Right forelimb (tissue), 1 donor: ENCODE measurements around the gene SORBS2.

Experiments
- DNase-seq: peaks from one replicate; pipeline ENCODE4 v3.0.0-alpha.2; 2018

Gene SORBS2

DNA sequence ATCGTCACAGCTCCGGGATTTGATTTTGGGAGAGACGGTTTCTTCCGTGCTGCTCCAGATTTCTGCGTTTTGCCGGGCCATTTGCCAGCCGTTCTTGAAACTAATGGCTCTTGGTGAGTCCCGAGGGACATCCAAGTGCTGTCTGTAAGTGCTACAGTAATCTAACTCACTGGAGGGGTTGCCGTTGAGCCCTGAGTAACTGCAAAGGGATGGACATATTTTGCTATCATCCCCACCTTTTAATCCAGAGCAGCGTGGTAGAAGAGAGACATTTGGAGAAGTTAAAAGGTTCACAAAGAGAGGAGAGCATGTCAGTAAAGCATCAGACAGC lies 187.8 kb downstream of the SORBS2 start:
- no peak for DNase-seq

DNA sequence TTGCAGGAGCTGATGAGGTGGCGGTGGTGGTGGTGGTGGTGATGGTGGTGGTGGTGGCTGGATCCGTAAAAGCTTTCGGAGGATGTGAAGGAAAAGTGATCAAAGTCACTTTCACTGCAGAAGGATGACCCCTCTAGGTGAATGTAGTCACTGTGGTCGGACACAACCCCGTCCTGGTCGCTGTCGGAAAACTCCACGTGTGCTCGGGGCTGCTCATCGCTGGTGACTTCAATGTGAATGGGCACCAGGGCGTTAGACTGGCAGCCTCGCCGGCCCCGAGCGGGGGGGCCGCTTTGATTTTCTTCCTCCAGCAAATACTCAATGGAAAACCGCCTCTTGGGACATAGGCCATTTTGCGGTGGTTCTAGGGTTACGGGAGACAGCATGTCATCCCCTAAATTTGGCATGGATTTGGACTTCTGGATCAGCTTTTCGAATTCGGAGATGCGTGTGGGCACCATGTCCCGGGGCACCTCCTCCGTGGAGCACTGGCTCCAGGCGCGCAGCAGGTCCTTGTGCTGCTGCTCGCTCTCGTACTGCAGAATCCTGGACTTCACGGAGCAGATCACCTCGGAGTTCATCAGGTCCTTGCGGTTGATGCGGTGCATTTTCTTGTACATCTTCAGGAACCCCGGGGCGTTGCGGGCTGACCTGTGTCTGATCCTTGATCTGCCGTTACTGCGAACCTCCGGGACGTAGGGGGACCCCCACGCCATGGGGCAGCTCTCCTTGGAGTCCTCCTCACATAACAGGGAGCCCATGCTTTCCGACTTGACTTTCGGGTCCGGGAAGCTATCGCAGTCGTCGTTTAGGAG lies 188.3 kb downstream of the SORBS2 start:
- DNase-seq: no peak

DNA sequence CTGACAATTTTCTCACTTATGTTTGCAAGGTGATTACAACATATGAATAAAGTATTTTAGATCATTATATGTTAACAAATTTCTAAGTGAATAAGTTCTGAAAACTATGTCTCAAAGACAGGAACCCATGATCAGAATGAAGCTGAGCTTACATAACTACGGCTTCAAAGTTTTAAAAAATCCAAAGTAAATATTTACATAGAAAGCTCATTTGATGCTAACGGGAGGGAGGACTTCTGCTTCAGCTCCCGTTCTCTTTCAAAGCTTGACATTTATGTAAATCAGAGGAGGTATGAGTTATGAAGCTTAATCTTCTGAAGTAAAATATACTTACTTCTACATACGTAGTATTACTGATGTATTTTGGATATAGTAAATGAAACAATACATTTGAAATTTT lies 203.8 kb downstream of the SORBS2 start:
- no peak for DNase-seq

DNA sequence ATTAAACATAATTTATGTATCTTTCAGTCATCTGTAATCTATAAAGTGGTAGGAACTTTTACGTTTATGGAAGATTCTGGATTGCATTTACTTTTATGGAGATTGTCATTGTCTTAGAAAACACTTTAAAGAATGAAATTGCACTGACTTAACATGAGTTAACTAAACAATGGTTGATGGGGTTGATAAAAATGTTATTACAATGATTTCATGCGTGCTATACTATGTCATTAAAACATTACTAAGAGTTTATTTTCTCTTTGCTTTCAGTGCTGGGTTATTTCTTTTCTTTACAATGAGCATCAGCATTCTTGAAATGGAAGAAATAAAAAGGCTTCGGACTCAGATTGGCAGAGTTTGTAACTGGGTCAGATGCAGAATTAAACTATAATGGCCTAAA lies 209.6 kb downstream of the SORBS2 start:
- no peak for DNase-seq

DNA sequence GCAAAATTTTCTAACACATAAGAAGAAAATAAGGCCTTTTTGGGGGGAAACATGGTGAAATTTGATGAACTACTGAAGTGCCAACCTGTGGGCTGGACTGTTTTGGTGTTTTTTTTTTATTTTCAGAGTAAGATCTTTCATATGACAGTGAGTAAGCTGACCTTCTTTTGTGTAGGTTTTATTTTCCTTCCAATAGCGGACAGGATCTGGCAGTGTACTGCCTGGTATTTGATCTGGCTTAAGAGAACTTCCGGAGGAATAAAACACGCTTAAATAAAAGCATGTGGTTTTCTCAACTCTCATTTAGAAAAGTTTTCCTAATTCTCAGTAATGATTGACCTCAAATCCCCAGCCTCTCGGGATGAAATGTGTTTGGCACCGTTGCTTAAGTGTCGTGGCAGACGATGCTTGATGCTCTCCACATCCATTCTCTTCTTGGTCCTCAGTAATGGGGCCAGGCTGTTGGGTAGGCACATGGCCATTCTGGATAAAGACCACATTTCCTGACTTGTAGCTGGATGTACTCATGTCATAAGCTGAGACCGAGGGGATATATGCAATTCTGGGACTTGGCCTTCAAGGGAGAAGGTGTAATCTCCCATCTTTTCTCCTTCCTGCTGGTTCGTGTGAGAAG lies 211.1 kb downstream of the SORBS2 start:
- DNase-seq: no peak

DNA sequence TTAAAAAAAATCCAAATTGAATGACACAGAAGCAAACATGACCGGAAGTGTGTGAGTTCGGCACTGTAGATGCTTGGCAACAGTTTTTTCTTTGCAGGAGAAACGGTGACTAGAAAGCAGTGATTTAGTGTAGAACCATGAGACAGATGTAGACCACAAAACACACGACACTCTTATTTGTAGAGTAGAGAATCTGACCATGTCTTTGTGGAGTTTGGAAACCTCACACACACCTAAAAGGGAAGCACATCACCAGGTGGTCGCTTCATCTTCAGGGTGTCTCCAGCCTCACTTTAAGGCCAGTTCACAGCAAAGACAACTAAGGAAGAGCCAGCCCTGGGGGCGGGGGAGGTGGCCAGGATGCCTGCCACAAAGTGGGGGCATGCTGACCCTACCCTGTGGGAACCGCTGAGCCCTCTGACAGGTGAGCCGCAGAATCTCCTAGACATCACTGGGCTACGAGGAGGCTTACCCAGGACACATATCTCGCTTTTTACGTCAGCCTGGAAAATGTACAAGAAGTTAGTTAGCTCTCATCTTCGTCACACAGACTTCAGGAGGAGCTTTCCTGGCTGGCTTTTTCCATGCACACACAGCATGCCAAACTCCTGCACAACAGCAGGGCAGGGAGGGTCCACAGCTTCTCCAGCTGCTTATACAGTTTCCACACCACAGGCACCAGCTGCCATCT lies 212.3 kb downstream of the SORBS2 start:
- no peak for DNase-seq

DNA sequence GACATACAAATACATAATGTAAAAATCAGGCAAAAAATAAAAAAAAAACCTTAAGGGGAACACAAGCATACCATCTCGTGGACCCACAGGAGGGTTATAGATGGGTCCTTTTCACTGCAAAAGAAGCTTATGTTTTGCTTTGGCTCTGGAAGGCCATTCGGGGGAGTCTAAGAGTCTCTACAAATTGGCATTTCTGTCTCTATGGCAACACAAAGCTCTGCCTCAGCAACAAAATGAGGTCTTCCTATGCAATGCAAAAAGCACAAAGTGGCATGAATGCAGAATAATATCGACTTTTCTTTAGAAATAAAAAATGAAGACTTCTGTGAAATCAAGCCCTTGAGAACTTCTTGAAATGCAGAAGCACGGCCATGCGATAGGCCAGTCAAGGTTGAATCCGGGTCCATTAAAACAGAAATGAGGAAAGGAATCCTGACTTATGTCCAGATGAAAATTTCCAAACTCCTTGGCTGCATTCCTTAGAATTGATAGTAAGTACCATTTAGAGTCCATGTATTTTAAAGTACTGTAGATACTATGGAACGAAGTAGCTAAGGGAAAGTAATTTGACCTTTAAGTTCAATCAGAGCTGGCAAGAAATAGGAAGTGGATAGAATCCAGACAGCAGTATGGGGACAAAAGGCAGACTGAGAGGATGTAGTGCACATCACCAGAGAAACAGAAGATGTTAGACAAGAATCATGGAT lies 213.0 kb downstream of the SORBS2 start:
- DNase-seq: no peak

DNA sequence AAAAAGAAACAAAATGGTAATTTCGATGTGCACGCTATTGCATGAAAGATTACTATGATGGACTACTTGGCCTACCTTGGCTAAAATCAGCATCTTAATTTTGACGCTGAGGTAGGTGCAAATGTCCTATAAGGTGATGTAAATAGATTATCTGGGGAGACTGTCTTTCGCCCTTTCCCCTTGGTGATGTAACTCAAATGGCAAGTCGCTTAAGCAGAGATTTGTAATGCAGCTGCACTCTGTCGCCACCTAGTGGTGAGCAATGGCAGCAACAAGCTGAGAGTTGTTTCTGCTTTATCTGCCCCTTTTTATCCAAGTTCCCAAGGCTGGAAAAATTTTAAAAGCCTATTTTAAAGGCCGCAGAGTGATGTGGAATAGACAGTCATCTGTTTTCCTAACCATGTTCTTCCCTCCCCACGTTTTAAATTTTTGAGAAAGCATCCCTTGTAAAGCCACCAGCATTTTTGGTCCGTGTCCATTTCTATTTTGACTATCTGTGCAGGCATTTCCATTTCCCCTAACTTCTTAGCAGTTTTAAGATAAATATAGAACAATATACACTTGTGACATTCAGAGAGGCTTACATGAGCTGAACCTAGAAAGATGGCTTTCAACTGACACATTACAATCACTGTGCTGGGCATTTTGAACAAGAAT lies 214.3 kb downstream of the SORBS2 start:
- DNase-seq: peak; percentile 79

DNA sequence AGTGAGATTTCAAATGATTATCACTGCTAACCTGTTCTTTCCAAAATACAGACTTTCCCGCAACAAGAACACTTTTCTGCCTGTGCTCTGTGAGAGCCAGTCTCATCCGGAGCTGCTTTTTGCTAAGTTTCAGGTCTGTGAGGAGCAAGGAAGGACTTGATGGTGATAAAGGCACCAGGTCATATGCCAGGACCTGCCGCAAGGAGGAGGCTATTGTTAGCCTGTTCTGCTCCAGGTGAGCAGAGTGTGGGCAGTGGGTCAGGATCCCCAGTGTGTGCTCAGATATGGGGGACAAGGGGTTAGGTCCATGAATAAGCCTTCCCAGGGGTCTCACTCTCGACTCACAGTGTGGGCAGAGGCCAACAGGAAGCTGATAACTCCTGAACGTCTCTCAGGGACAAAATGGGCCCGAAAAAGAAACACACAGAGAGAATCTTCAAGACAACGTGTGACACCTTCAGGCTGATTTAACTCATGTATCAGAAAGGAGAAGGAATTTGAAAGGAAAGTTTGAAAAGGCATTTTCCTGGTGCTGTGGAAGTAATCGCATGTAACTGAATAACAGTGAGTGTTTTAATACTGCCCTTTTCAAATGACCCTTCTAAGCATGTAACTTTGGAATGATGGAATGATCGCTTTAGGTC lies 219.0 kb downstream of the SORBS2 start:
- no peak for DNase-seq

DNA sequence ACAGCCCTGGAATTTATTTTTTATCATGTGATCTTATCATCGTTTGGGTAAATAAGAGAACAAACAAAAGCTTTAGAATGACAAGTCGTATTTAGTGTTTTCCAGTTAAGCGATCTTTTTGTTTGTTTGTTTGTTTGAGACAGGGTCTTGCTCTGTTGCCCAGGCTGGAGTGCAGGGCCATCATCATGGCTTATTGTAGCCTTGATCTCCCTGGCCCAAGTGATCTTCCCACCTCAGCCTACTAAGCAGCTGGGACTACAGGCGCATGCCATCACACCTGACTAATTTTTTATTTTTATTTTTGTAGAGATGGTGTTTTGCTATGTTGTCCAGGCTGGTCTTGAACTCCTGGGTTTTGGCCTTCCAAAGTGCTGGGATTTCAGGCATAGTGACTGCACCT lies 219.6 kb downstream of the SORBS2 start:
- no peak for DNase-seq

DNA sequence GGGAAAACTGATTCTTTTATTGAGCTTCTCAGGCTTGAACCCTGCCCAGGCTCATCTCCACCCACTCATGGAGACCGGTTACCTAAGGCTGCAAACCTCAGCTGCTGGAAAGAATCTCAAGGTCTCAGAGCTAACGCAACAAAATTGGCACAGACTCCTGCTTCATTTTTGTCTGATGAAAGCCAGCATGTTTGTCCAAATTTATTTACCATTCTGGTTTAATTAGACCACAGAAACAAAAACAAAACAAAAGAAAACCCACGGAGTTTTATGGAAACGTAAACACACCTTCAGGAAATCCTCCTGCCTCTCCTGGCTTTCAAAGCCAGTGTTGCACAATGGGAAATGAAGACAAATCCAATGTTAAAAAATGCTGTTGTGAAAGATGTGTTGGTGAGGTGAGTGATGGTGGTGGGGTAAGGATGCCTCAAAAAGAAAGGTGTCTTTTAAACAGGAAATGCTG lies 220.3 kb downstream of the SORBS2 start:
- DNase-seq: no peak

DNA sequence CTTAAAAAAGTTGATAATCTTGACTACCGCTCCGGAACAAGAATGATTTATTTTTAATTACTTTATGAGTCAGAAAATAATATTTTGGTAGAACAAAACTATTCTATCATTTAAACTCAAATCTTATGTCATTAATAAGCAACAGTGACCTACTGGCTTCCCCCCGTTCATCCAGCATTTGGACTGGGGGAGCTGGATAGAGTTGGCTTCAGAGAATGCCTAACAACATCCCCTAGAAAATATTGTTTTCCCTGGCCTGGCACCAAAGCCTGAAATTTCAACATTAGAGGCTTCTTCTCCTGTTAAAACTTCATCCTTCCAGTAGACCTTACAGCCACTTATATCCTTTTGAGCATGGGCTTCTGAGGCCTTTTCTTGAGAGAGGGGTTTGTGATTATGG lies 221.0 kb downstream of the SORBS2 start:
- no peak for DNase-seq

DNA sequence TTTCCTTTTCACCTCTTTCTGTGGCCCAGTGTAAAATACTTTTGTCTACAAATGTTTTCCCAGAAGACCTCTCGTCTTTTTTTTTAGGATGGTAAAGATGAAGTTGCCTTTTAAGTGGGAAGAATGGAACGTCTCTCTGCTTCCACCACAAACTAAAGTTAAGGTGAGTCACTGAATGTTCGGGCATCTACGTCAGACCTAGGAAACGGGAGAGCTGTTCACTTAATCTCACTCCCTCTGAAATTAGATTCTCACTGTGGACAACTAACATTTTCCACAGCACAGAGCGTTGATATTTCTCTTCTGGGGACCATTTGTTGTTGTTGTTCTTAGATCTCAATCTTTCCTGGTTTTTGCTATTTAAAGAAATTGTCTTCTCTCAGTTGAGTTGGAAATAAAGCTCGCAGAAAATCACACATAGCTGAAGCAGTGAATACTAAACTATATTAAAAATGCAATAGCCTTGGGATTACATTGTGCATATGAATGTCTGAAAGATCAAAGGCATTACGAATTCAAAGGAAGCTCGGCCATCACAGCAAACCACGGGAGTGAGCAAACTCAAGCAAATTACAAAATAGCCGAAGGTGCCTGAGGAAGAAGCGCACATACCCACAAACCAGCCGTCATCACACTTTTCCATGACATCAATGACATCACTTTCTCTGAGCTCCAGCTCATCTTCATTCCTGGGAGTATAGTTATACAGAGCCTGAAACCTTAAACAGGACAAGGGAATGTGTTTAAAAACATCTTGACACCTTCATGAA lies 222.7 kb downstream of the SORBS2 start:
- DNase-seq: no peak

DNA sequence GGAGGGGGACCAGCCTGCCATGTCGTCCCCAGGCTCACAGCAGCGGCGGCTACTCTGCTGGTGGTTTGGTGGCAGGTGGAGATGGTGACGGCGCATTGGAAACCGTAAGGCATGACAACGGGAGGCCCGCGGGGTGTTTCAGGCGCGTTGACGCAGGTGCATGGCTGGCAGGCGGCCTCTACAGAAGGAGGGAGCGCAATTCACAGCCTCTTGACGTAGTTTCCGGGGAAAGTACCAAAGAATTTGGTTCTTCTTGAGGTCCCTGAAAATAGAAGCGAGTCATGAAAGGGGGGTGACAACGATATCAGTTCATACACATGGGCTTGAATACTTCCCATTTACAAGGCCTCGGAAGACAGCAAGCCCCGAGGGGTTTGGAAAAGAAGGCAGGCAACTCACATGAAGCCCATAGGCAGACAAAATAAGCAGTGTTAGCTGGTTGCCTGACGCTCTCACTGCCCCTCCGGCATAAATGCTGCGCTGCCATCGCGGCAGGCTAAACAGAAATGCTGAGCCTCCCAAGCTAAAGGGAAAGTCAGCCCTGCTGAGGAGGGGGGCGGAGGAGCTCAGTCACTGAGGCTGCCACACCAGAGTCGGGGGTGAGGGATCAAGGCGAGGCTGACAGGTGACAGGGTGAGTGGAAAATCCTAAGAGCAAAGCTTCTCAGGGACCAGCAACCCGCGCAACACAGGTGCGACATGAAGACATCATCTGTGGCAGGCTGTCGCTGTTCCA lies 224.4 kb downstream of the SORBS2 start:
- DNase-seq: no peak

DNA sequence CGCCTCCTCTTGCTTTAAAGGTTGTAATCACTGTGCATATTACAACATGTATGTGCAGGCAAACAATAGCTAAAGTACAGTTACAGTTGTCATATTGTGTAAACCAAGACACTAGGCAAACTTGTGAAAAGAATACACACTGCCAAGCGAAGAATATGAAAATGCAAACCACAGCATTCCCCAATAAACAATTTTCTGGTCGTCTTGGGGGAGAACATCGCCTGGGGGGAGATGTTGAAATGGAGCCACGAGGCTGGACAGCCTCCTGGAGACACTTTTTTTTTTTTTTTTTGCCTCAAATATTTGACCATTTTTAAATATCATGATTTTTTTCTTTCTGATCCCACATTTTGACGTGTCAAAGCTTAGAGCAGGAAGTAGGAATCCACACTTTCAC lies 225.0 kb downstream of the SORBS2 start:
- DNase-seq: no peak

DNA sequence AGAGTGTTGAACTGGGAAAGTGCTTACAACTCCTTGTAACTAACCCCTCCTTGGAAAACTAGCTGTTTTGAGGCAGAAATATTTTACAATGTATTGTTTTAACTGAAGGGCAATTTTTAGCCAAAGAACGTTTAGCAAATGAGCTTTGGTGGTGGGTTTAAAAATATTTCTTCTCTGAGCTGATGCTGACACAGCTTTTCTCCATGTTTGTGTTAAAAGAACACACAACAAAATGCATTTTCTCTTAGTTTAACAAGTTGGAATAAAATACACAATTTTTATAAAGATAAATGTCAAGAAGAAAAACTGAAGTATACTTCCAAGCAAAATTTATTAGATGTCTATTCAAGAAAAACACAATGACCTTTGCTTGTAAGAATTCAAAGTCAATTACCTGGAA lies 226.8 kb downstream of the SORBS2 start:
- no peak for DNase-seq

DNA sequence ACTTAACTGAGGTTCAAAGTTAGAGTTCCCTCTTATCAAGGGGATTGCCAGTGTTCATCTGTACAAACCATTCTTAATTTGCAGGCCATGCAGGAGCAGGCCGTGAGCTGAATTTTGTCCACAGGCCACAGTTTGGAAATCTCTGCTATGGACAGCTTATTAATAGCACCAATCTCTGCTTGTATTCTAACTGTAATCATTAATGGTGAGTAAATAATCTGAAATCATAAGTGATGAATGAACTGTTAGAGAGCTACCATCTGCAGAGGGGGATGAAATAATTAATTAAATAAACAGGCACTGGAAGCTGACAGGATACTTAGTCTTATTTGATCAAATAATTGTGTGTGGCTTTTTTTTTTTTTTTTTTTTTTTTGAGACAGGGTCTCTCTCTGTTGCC lies 228.2 kb downstream of the SORBS2 start:
- DNase-seq: no peak

DNA sequence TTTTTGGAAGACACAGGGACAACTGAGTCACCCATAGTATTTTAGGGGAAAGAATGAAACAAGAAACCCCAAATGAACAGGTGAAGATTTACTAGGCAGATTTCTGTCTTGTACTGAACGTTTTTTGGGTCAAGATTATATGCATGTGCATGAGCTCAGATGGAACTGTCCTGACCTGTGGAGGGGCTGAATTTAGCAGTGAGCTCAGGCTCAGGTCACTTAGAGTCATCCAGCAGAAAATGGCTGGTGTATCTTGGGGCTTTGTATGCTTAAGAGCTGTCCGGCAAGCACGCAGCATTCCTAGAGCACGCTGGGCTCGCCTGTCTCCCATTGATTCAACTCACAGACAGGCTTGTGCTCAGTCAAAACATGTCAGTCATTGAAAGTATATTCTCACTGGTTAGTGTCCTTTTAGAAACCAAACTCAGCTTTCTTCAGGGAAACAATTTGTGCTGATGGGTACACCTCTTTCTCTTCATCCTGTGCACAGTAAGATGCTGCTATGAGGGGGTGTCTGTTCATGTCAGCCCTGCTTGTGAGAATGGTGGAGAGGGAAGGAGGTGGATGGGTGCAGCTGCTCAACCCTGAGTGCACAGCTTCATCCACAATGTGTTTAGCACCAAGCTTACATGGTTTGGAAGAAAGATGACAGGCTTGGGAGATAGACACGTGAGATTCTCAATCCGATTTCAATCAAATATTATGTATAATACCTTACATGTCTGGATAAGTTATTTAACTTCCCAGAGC lies 229.2 kb downstream of the SORBS2 start:
- no peak for DNase-seq

DNA sequence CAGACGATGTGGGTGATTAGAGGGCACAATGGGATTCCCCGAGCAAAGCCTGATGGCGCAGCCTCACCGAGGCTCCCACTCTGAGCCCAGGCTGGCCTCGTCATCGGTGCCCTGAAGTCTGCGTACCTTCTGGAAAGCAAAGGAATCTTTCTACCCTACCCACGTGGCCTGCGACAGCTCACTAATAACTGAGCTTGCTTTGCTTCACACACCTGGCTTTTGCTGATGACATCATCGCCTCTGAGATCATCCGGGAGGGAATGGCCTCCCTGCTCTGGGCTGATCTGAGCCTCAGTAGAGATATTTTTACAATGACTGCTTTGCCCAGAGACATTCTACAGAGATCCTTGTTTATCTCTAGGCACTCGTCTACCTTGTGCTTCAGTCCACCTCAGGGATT lies 231.3 kb downstream of the SORBS2 start:
- no peak for DNase-seq

DNA sequence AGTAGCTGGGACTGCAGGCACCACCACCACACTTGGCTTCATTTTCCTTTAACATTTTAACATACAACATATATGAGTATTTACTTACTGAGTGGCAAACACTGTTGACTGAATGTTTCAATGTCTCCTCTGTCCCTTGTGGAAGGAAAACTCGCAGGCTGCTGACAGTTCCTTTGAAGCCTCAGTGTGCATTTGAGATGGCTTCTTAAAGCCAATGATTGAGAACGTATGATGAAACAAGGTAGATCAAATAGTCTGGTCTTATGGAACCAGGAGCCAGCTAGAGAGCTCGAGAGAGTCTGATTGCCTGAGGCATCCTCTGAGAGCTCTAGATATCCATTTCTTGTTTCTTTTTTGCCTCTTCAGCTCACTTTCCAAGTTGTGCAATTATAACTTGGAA lies 233.7 kb downstream of the SORBS2 start:
- no peak for DNase-seq
